ENCODE results near the gene MAP2K7.
"Not testable (repeated sequence)": the region's sequence is repeated elsewhere in the genome, so short reads cannot be mapped to it uniquely, and the experiment has no call there.

MAP2K7 gene

DNA sequence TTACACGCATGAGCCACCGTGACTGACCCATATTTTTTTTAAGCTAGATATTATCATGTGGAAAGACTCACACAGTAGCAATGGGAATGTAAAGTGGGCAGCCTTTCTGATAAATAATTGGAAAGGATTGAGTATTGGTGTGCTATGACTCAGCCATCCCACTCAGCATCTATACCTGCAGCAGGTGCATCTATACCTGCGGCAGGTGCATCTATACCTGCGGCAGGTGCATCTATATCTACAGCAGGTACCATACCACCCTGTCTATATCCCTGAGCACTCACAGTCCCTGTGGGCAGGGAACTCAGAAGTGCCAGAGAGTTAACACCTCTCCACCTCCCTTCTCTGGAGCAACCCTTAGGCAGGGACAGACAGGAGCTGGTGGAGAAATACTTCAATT is 20.6 kb upstream of the MAP2K7 start:
- DNase-seq (ENCODE audit: low read depth in 1 of 2, low spot score in 1 of 2), result no peak

DNA sequence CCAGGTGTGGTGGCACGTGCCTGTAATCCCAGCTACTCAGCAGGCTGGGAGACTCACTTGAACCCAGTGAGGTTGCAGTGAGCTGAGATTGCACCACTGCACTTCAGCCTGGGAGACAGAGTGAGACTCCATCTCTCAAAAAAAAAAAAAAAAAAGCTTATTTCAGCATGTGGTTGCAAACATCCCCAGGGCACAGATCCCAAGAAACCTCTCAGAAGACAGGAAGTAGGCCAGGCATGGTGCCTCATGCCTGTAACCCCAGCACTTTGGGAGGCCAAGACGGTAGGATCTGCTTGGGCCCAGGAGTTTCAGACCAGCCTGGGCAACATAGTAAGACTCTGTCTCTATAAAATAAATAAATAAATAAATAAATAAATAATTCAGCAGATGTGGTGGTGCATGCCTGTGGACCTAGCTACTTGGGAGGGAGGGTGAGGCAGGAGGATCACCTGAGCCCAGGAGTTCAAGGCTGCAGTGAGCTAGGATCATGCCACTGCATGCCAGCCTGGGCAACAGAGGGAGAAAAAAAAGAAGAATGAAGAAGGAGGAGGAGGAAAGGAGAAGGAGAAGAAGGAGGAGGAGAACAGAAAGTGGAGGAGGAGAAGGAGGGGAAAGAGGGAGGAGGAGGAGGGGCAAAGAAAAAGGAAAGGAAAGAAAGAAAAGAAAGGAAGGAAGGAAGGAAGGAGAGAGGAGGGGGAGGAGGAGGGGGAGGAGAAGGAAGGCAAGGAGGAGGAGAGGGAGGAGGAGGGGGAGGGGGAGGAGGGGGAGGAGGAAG is 19.7 kb upstream of the MAP2K7 start:
- DNase-seq (ENCODE audit: low read depth in 1 of 2, low spot score in 1 of 2), result no peak

- DNase-seq (ENCODE audit: low read depth in 1 of 2, low spot score in 1 of 2), result no peak
Measured at GRCh38 chr19:7885818-7886217, 17.9 kb upstream of the MAP2K7 start.

DNA sequence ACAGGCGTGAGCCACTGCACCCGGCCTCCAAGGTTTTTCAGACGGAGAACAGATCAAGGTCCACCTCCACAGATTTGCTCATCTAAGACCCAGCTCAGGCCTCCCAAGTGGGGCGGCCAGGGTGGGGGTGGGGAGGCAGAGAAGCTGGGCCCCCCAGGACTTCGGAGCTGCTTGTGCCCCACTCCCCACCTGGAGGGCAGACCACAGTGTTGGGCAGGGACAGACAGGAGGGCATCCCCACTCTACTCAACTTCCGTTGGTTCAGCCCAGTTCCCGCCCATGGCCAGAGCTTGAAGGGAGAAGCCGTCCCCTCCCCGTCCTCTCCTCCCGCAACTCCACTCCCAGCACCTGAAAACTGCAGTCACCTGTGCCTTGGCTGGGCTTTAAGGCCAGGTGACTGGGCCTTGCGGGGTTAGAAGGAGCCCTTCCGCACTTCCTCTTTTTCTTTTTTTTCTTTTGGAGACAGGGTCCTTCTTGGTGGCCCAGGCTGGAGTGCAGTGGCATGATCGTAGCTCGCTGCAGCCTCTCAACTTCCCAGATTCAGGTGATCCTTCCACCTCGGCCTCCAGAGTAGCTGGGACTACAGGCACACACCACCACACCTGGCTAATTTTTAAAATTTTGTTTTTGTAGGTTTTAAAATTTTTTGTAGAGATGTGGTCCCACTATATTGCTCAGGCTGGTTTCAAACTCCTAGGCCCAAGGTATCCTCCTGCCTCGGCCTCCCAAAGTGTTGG is 16.1 kb upstream of the MAP2K7 start:
- DNase-seq (ENCODE audit: low read depth in 1 of 2, low spot score in 1 of 2), result no peak

DNA sequence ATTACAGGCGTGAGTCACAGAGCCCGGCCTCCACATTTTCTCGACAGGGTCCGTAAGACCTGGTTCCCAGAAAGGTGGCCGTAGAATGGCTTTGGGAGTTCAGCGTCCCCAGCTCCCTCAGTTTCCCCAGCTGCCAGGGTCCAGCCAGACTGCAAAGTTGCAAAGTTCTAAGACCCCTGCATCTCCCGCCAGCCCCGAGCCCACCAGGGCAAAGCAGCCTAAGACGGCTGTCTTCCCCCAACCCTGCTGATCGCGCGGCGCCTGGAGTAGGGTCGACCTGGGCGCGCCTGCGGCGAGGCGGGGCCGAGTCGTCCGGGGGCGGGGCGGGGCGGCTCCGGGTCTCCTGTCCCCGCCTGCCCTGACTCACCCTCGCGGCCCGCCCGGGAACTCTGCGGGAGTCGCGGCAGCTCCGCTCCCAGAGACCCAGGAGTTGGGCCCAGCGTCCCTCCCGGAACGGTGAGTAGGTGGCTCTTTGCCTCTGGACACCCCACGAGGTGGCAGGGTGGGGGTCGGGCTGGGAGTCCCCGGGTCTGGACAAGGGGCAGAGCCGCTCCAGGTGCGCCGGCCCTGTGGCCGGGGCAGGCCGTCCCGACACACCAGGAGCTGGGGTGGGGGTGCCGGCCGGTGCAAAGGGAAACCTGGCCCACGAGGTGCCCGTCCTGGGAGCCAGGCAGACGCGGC is 15.4 kb upstream of the MAP2K7 start, which contains the start of gene LRRC8E:
Gene LRRC8E (plus strand): TSS at position 366 of the 681 bp plus-strand sequence. CDS start 7,094 bp downstream, outside the sequence.
- DNase-seq (ENCODE audit: low read depth in 1 of 2, low spot score in 1 of 2), result peak in 1 of 2 donors; percentile 41

DNA sequence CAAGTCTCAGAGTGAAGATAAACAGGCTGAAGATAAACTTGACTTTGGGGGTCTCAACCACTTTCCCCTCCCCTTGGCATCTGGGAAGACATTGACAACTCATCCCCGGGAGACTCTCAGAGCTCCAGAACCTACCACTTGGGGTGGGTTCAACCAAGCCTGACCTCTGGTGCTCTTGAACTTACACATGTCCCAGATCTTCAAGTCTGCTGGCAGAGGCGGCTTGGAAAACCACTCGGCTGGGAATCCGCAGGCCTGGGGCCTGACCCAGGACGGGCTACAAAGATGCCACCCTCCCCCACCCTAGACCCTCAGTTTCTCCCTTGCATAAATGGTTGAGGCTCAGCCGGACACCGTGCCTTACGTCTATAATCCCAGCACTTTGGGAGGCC is 14.9 kb upstream of the MAP2K7 start:
- DNase-seq (ENCODE audit: low read depth in 1 of 2, low spot score in 1 of 2), result no peak

DNA sequence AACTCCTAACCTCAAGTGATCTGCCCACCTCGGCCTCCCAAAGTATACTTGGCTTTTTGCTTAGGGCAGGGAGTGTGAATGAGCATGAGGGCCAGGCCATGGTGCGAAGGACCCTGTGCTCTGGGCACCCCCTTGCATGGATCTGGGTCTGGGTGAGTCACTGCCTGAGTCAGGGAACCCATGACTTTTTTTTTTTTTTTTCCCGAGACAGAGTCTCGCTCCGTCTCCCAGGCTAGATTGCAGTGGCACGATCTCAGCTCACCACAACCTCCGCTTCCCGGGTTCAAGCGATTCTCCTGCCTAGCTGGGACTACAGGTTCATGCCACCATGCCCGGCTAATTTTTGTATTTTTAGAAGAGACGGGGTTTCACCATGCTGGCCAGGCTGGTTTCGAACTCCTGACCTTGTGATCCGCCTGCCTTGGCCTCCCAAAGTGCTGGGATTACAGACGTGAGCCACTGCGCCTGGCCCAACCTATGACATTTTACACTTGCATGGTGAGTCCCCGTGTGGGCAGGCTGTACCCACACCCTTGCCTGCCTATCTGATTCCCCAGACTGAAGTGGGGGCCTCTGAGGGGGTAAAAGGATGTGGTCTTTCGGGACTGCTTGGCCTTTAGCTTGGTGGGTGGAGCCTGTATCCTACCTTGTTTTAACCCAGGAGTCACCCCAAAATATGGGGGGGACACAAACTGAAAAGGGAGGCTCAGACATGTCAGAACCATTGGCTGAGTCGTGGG is 10.1 kb upstream of the MAP2K7 start:
- DNase-seq (ENCODE audit: low read depth in 1 of 2, low spot score in 1 of 2), result not testable (repeated sequence)

DNA sequence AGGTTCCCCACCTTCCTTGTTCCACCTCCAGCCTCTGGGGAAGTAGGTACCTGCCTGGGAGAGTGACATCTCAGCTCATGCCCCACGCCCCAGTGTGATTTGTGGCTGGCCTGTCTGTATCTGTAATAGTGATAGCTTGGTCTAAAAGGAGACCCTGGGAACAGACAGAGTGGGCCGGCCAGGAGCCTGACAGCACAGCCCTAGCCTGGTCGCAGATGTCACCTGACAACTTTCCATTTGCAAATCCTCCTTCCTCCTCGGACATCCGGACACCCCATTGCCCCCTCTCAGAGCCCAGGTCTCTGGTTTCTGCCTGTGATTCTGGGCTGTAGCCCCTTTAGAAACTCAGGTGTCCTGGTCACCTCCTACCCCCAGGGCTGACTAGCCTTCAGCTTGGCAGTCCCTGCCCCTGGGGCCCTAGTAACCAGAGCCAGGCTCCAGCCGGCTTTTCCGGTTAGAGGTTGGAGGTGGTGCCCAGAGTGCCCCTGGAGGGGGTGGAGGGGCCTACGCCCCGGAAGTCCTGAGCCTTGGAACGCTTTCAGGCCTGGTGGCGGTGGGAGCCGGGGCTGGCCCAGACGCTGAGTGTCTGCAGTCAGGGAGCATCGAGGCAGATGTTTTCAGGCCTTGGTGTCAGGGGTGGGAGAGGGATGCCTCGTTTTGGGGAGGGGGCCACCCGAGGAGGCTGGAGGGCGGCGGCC is 8.9 kb upstream of the MAP2K7 start:
- no peak for DNase-seq (ENCODE audit: low read depth in 1 of 2, low spot score in 1 of 2)

DNA sequence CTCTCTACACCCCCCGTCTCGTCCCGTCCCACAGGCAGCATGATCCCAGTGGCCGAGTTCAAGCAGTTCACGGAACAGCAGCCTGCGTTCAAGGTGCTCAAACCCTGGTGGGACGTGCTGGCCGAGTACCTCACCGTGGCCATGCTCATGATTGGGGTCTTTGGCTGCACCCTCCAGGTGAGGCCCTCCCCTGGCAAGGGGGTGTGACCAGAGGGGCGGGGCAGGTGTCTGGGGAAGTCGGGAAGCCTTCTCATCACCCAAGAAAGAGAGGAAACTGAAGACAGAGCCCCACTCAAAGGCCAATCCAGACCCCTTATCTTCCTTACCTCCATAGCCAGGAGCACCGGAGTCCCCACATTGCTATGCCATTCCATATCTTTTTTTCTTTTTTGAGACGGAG is 8.1 kb upstream of the MAP2K7 start:
- DNase-seq (ENCODE audit: low read depth in 1 of 2, low spot score in 1 of 2), result no peak

- no peak for DNase-seq (ENCODE audit: low read depth in 1 of 2, low spot score in 1 of 2)
Measured at GRCh38 chr19:7897292-7897691, 6.4 kb upstream of the MAP2K7 start.

DNA sequence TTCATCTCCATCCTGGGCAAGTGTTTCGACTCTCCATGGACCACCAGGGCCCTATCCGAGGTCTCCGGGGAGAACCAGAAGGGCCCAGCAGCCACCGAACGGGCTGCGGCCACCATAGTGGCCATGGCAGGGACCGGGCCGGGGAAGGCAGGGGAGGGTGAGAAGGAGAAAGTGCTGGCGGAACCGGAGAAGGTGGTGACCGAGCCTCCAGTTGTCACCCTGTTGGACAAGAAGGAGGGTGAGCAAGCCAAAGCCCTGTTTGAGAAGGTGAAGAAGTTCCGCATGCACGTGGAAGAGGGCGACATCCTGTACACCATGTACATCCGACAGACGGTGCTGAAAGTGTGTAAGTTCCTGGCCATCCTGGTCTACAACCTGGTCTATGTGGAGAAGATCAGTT is 4.7 kb upstream of the MAP2K7 start:
- no peak for DNase-seq (ENCODE audit: low read depth in 1 of 2, low spot score in 1 of 2)

DNA sequence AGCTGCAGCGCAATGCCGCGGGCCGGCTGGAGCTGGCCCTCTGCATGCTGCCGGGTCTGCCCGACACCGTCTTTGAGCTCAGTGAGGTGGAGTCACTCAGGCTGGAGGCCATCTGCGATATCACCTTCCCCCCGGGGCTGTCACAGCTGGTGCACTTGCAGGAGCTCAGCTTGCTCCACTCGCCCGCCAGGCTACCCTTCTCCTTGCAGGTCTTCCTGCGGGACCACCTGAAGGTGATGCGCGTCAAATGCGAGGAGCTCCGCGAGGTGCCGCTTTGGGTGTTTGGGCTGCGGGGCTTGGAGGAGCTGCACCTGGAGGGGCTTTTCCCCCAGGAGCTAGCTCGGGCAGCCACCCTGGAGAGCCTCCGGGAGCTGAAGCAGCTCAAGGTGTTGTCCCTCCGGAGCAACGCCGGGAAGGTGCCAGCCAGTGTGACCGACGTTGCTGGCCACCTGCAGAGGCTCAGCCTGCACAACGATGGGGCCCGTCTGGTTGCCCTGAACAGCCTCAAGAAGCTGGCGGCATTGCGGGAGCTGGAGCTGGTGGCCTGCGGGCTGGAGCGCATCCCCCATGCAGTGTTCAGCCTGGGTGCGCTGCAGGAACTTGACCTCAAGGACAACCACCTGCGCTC is 3.8 kb upstream of the MAP2K7 start:
- no peak for DNase-seq (ENCODE audit: low read depth in 1 of 2, low spot score in 1 of 2)

DNA sequence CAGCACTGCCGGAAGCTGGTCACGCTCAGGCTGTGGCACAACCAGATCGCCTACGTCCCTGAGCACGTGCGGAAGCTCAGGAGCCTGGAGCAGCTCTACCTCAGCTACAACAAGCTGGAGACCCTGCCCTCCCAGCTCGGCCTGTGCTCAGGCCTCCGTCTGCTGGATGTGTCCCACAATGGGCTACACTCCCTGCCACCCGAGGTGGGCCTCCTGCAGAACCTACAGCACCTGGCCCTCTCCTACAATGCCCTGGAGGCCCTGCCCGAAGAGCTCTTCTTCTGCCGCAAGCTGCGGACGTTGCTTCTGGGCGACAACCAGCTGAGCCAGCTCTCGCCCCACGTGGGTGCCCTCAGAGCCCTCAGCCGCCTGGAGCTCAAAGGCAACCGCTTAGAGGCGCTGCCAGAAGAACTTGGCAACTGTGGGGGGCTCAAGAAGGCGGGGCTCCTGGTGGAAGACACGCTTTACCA is 3.2 kb upstream of the MAP2K7 start:
- no peak for DNase-seq (ENCODE audit: low read depth in 1 of 2, low spot score in 1 of 2)

DNA sequence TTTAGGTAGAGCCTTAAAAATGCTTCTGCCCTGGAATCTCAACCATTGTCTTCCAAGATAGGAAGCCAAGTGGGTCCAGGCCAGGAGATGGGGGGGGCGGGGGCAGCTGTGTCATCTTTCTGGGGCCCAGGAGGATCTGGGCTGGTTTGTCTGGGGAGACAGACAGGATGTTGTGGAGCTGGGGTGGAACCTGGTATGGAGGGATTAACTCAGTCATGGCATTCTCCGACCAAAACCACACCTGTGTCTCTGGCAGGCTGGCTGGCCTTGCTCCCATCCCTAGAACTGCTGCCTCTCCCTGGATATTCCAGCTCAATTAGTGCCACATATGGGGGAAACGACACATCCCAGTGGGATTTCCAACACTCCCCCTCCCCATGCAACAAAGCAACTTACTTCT is 2.7 kb upstream of the MAP2K7 start:
- DNase-seq (ENCODE audit: low read depth in 1 of 2, low spot score in 1 of 2), result no peak

- no peak for DNase-seq (ENCODE audit: low read depth in 1 of 2, low spot score in 1 of 2)
Measured at GRCh38 chr19:7901337-7901736, 2.3 kb upstream of the MAP2K7 start.

- no peak for DNase-seq (ENCODE audit: low read depth in 1 of 2, low spot score in 1 of 2)
Measured at GRCh38 chr19:7902796-7903243, 857 bp upstream of the MAP2K7 start.

- no peak for DNase-seq (ENCODE audit: low read depth in 1 of 2, low spot score in 1 of 2)
Measured at GRCh38 chr19:7904074-7905020, 670 bp downstream of the MAP2K7 start.

DNA sequence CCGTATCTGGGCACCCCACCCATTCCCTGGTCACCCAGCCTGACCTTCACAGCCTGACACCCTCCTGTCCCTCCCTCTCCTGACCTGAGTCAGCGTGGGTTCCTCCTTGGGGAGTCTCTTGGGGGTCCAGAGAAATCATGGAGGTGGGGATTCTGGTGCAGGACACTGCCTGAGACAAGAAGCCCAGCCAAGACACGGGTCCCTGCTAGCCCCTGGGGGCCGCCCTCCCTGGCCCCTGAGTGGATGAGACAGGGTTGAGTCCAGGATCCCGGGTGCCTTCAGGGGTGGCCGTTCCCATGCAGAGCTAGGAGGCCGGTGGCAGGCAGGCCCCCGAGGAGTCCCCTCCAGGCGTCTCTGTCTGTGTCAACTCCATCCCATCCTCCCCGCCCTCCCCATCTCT is 1.6 kb downstream of the MAP2K7 start:
- no peak for DNase-seq (ENCODE audit: low read depth in 1 of 2, low spot score in 1 of 2)

DNA sequence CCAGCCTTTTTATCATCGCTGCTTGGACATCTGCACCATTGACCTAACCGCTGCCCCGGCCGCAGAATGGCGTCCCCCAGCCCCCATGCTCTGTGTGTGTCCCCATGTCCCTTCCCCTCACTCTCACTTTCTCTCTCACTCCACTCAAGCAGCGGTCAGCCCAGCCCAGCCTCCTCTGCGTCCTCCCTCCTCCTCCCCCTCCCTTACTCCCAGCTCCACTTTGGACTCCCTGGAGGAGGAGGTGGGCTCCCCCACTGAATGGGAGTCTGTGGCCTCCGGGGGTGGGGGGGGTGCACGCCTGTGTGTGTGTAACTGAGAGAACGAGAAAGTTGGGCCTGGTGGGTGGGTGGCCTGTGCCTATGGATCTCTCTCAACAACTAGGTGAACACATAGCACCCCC is 2.2 kb downstream of the MAP2K7 start:
- DNase-seq (ENCODE audit: low read depth in 1 of 2, low spot score in 1 of 2), result no peak

Data from stimulated activated CD4-positive, alpha-beta T cell treated with anti-CD3 and anti-CD28 coated beads, Interleukin-15, amount 100 ng/mL, for 1 hour (primary cell).